Tibial nerve (tissue), 4 donors: ENCODE measurements around the gene BTBD3. TPM values are rescaled to one million over a fixed set of nuclear protein-coding genes. Genes with fewer than 3 reads are reported as not detected.

ENCODE experiments used
- DNase-seq, 2 donors: peaks; one replicate each; pipeline ENCODE4 v3.0.0-alpha.2; 2019; ENCODE audit warnings: low spot score in 2 of 2
- H3K27ac ChIP-seq, 4 donors: fragments of 200-600 bp; sonication (generic) in 3 of 4; one replicate each; pipeline ENCODE4 v1.5.1; 2017 to 2019; ENCODE audit warnings: mild to moderate bottlenecking in 1 of 4
- H3K27me3 ChIP-seq, 2 donors: fragments of 200-600 bp; sonication (generic) in 1 of 2; one replicate each; pipeline versions ENCODE4 v1.5.1 to v1.6.0; 2017 to 2019
- H3K36me3 ChIP-seq, 3 donors: fragments of 200-600 bp; sonication (generic); one replicate each; pipeline ENCODE4 v1.5.1; 2018 to 2019
- H3K4me1 ChIP-seq, 4 donors: fragments of 200-600 bp; sonication (generic) in 3 of 4; one replicate each; pipeline ENCODE4 v1.5.1; 2017 to 2019
- H3K4me3 ChIP-seq, 4 donors: fragments of 200-600 bp; sonication (generic) in 3 of 4; one replicate each; pipeline ENCODE4 v1.5.1; 2017 to 2019; ENCODE audit warnings: mild to moderate bottlenecking in 1 of 4, moderate library complexity in 1 of 4
- H3K9me3 ChIP-seq, 4 donors: fragments of 200-600 bp; sonication (generic) in 3 of 4; one replicate each; pipeline ENCODE4 v1.5.1; 2017 to 2019
- EP300 ChIP-seq, 2 donors: sonication (generic); formaldehyde crosslinking; IDR thresholded peaks; one replicate each; pipeline ENCODE4 v1.6.1; 2017; ENCODE audit warnings: antibody characterized with exemption in 2 of 2, mild to moderate bottlenecking in 1 of 2
- POLR2A ChIP-seq, 2 donors: fragments of 450-650 bp; IDR thresholded peaks; one replicate each; pipeline ENCODE4 v1.6.1; 2017; ENCODE audit warnings: antibody characterized with exemption in 2 of 2, mild to moderate bottlenecking in 2 of 2, moderate library complexity in 2 of 2
- WGBS, 2 donors: methylation state at CpG; one replicate each; pipeline ENCODE4 v1.1.5; 2018; 5-methylcytosine and 5-hydroxymethylcytosine counted together
- total RNA-seq, 4 donors: library from RNA; depleted of rRNA; stranded (reverse); fragments of >200 nt; gene quantifications; one replicate each; pipeline ENCODE4 v1.1.0, GENCODE V29; 2016
- TF ChIP-seq, protein P1 (sequence below), 5 experiments: fragments of 200-600 bp in 3 of 5; fragments of 450-650 bp in 2 of 5; sonication (generic) in 3 of 5; IDR thresholded peaks; one replicate each; pipeline ENCODE4 v1.5.1; 2016 to 2019; ENCODE audit warnings: antibody characterized with exemption in 5 of 5, mild to moderate bottlenecking in 3 of 5, moderate library complexity in 2 of 5

Gene BTBD3
- total RNA-seq, 4 donors from 2014 or later: 29.8 to 48.1 (median 38.7) TPM

DNA sequence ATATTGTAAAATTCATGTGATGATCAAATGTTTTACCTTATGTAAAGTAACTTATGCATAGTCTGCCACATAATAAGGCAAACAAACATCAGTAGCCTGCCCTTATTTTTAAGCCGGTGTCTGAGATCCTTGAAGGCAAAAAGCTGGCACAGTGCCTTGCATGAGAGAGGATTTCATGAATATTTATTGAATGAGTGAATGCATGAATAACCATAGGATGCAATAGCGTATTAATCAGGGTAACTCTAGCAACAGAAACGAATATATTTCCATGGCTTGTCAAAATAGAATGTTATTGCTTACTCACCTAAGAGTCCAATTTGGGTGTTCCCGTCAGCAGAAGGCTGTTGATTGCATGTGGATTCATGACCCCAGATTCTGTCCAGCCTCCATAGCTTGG, 34.9 kb downstream of the BTBD3 start:
- Histone ChIP-seq H3K27ac (no peak overlapping the region), H3K36me3 (no peaks in the 10 kb centered on the region), H3K27me3 (no peaks in the 10 kb centered on the region), H3K4me1 (no peaks in the 10 kb centered on the region), H3K4me3 (no peak overlapping the region), H3K9me3 (peaks cover 0 to 8% (median 0%) of the 10 kb centered on the region in 4 donors)
- no peak for DNase-seq
- TF ChIP-seq POLR2A (IDR thresholded peaks at IDR 0.05): no peak
- no peak for TF ChIP-seq EP300 (IDR thresholded peaks at IDR 0.05)
- TF ChIP-seq, protein P1, sequence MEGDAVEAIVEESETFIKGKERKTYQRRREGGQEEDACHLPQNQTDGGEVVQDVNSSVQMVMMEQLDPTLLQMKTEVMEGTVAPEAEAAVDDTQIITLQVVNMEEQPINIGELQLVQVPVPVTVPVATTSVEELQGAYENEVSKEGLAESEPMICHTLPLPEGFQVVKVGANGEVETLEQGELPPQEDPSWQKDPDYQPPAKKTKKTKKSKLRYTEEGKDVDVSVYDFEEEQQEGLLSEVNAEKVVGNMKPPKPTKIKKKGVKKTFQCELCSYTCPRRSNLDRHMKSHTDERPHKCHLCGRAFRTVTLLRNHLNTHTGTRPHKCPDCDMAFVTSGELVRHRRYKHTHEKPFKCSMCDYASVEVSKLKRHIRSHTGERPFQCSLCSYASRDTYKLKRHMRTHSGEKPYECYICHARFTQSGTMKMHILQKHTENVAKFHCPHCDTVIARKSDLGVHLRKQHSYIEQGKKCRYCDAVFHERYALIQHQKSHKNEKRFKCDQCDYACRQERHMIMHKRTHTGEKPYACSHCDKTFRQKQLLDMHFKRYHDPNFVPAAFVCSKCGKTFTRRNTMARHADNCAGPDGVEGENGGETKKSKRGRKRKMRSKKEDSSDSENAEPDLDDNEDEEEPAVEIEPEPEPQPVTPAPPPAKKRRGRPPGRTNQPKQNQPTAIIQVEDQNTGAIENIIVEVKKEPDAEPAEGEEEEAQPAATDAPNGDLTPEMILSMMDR (IDR thresholded peaks at IDR 0.05): no peak
- WGBS, 2 donors: 64 to 70% methylated on average over 4 of the region's 4 CpGs

DNA sequence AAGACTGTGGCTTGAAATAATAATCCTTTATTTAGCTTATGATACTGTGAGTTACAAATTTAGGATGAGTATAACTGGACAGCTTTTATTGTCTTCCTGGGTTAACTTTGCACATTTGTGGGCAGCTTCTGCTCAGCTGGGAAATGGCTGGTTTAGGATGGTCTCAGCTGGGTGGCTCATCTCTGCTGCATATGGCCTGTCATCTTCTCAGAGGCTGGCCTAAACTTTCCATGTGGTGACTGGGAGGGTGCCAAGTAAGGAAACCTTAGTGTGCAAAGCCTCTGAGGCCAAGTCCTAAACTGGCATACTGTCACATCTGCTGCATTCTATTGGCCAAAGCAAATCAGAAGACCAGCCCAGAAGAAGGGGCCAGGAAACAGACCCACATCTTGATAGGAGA, 40.2 kb downstream of the BTBD3 start:
- peaks cover 0 to 6% (median 0%) of the 10 kb centered on the region in 4 donors for H3K9me3 ChIP-seq
- DNase-seq: no peak
- H3K27ac ChIP-seq: no peak overlapping the region
- H3K4me1 ChIP-seq: no peaks in the 10 kb centered on the region
- H3K27me3 ChIP-seq: no peaks in the 10 kb centered on the region
- H3K36me3 ChIP-seq: no peaks in the 10 kb centered on the region
- TF ChIP-seq, protein P1 (IDR thresholded peaks at IDR 0.05): no peak
- TF ChIP-seq EP300 (IDR thresholded peaks at IDR 0.05): no peak
- no peak for TF ChIP-seq POLR2A (IDR thresholded peaks at IDR 0.05)
- no peak overlapping the region for H3K4me3 ChIP-seq

DNA sequence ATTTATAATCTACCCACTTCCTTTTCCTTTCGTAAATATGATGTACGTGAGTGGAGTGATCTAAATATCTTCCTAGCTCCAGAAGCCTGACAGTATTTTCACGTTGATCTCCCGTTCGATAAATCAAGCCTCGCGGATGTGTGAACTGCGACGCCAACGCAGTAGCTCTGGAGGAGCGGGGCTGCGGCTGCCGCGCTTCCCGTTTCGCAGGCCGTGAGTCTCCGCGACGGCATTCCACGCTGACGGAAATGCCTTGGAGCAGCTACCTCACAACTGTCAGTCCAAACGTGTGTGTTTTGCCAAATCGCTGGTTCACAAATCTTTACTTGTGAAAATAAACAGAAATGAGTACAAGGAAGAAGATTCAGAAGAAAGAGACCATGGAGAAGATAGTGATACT, 41.2 kb downstream of the BTBD3 start:
- Histone ChIP-seq H3K4me3 (no peak overlapping the region), H3K36me3 (no peaks in the 10 kb centered on the region), H3K27me3 (no peaks in the 10 kb centered on the region), H3K9me3 (peaks cover 0 to 6% (median 0%) of the 10 kb centered on the region in 4 donors), H3K4me1 (no peaks in the 10 kb centered on the region), H3K27ac (no peak overlapping the region)
- 77 to 81% methylated on average over 24 of the region's 24 CpGs for WGBS, 2 donors
- TF ChIP-seq, protein P1 (IDR thresholded peaks at IDR 0.05): no peak
- TF ChIP-seq EP300 (IDR thresholded peaks at IDR 0.05) (no peak), POLR2A (IDR thresholded peaks at IDR 0.05) (no peak)
- DNase-seq: no peak

DNA sequence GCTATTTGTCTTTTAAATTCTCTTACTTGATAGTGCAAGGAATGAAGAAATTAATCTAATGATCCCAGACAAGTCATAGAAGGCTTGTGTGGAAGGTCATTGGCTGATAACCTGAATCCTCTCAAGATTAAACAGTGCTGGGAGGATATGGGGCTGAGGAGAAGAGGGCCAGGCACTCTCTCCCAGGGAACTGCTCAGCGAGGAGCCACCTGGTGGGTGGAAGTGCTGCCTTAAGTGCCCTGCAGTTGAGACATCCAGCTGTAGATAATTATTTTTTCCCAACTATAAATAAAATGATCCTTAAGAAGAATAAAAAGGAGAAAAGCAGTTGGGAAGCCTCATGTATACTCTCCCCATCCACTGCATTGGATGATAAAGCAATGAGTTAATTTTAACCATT, 47.9 kb downstream of the BTBD3 start:
- 77 to 94% methylated on average over 1 of the region's 1 CpG for WGBS, 2 donors
- Histone ChIP-seq H3K9me3 (no peaks in the 10 kb centered on the region), H3K4me1 (no peaks in the 10 kb centered on the region), H3K27me3 (no peaks in the 10 kb centered on the region), H3K4me3 (no peak overlapping the region), H3K36me3 (no peaks in the 10 kb centered on the region), H3K27ac (no peak overlapping the region)
- TF ChIP-seq, protein P1 (IDR thresholded peaks at IDR 0.05): no peak
- no peak for TF ChIP-seq POLR2A (IDR thresholded peaks at IDR 0.05)
- no peak for TF ChIP-seq EP300 (IDR thresholded peaks at IDR 0.05)
- DNase-seq: no peak

DNA sequence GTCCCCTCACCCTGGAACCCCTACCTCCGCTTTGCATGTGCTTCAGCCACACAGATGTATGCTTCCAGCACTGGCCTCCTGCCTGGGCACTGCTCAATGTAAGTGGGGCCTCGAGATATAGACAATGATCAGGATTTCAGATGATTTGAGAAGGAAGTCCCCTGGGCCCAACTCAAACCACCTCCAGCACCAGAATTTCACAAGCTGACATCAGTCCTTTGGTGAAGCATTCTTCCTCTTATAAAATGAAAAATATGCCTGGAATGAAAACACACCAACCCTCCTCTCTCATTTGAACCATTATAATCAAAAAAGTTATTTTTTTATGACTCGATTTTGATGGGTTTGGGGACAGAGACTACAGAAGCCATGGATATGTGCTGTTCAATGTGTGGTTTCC, 48.5 kb downstream of the BTBD3 start:
- Histone ChIP-seq H3K4me3 (no peak overlapping the region), H3K36me3 (no peaks in the 10 kb centered on the region), H3K27me3 (no peaks in the 10 kb centered on the region), H3K9me3 (no peaks in the 10 kb centered on the region), H3K4me1 (no peaks in the 10 kb centered on the region), H3K27ac (no peak overlapping the region)
- 50 to 59% methylated on average over 3 of the region's 3 CpGs for WGBS, 2 donors
- TF ChIP-seq POLR2A (IDR thresholded peaks at IDR 0.05) (no peak), EP300 (IDR thresholded peaks at IDR 0.05) (no peak)
- TF ChIP-seq, protein P1 (IDR thresholded peaks at IDR 0.05): no peak
- DNase-seq: no peak
